NOMO-1 treated with DMSO at 0.1 percent for 48 hours (cell line): ENCODE results near the gene VWA1.
"Not testable (repeated sequence)": the region's sequence is repeated elsewhere in the genome, so short reads cannot be mapped to it uniquely, and the experiment has no call there.

Experiments
- DNase-seq: peaks from one replicate; lab custom pipeline; 2025; ENCODE audit not compliant: unreplicated experiment; lab: John Stamatoyannopoulos, UW

Gene VWA1

GRCh38 chr1:1422465-1423244, 12.8 kb upstream of the VWA1 start:
- no peak for DNase-seq

GRCh38 chr1:1423245-1423597, 12.3 kb upstream of the VWA1 start:
- no peak for DNase-seq

- no peak for DNase-seq
Observed at GRCh38 chr1:1424707-1425106, 10.8 kb upstream of the VWA1 start.

- DNase-seq, result no peak
Observed at GRCh38 chr1:1425426-1425752, 10.1 kb upstream of the VWA1 start.

GRCh38 chr1:1425753-1426495, 9.6 kb upstream of the VWA1 start:
- no peak for DNase-seq

GRCh38 chr1:1426496-1427105, 8.9 kb upstream of the VWA1 start:
- DNase-seq, result no peak

GRCh38 chr1:1427106-1427819, 8.2 kb upstream of the VWA1 start:
- no peak for DNase-seq

- DNase-seq, result no peak
Observed at GRCh38 chr1:1427820-1428148, 7.7 kb upstream of the VWA1 start.

- DNase-seq, result no peak
Observed at GRCh38 chr1:1428174-1428573, 7.3 kb upstream of the VWA1 start.

GRCh38 chr1:1428967-1429366, 6.5 kb upstream of the VWA1 start:
- DNase-seq, result not testable (repeated sequence)

- DNase-seq, result no peak
Observed at GRCh38 chr1:1429671-1430073, 5.8 kb upstream of the VWA1 start.

- DNase-seq, result no peak
Observed at GRCh38 chr1:1430114-1430982, 5.1 kb upstream of the VWA1 start.

GRCh38 chr1:1430992-1431844, 4.3 kb upstream of the VWA1 start:
- DNase-seq, result no peak

GRCh38 chr1:1431845-1432273, 3.6 kb upstream of the VWA1 start:
- no peak for DNase-seq

GRCh38 chr1:1432274-1432950, 3.1 kb upstream of the VWA1 start:
- DNase-seq, result no peak

- DNase-seq, result no peak
Observed at GRCh38 chr1:1432951-1433803, 2.3 kb upstream of the VWA1 start.

- no peak for DNase-seq
Observed at GRCh38 chr1:1433804-1434130, 1.7 kb upstream of the VWA1 start.

GRCh38 chr1:1434131-1434823, 1.2 kb upstream of the VWA1 start:
- DNase-seq, result no peak
